Thoracic aorta (tissue), 2 donors: ENCODE data around the gene POU2F1. TPM values are rescaled to one million over a fixed set of nuclear protein-coding genes. Genes with fewer than 3 reads are reported as not detected.

Experiments used
- ATAC-seq: fragments of 150-250 bp; one replicate; pipeline ENCODE4 v1.8.0; 2017; ENCODE audit warnings: low read depth; ENCODE audit not compliant: insufficient number of reproducible peaks, low FRiP score
- DNase-seq: peaks from one replicate; pipeline ENCODE4 v3.0.0-alpha.2; 2020; ENCODE audit warnings: low spot score
- H3K27ac ChIP-seq, 2 donors: fragments of 200-600 bp; sonication (generic); 1 replicate in 1 of 2; 2 replicates in 1 of 2; pipeline ENCODE4 v1.5.1; 2016; ENCODE audit warnings: mild to moderate bottlenecking in 2 of 2, moderate library complexity in 2 of 2
- H3K27me3 ChIP-seq: fragments of 200-600 bp; sonication (generic); replicated peaks from 2 replicates; pipeline ENCODE4 v1.6.0; 2016; ENCODE audit warnings: mild to moderate bottlenecking; ENCODE audit not compliant: insufficient read depth
- H3K36me3 ChIP-seq: fragments of 200-600 bp; sonication (generic); one replicate; pipeline ENCODE4 v1.5.1; 2016
- H3K4me1 ChIP-seq, 2 donors: fragments of 200-600 bp; sonication (generic); 1 replicate in 1 of 2; 2 replicates in 1 of 2; pipeline versions ENCODE4 v1.5.1 to v1.6.0; 2016; ENCODE audit warnings: low read depth in 2 of 2, mild to moderate bottlenecking in 1 of 2; ENCODE audit not compliant: control insufficient read depth in 1 of 2
- H3K4me3 ChIP-seq: fragments of 200-600 bp; sonication (generic); 2 replicates; pipeline ENCODE4 v1.5.1; 2016; ENCODE audit warnings: mild to moderate bottlenecking
- H3K9me3 ChIP-seq: fragments of 200-600 bp; sonication (generic); 2 replicates; pipeline ENCODE4 v1.5.1; 2016
- CTCF ChIP-seq: fragments of 200-600 bp; sonication (generic); IDR thresholded peaks from one replicate; pipeline ENCODE4 v1.5.1; 2019; ENCODE audit warnings: antibody characterized with exemption
- total RNA-seq, 2 donors: library from RNA; depleted of rRNA; stranded (reverse); fragments of >200 nt; gene quantifications; one replicate each; pipeline versions ENCODE4 v1.1.0 to v1.2.3, GENCODE V29; 2016

Gene POU2F1
- total RNA-seq, 2 donors from 2014 or later, result 15.3 to 25.5 TPM

GRCh38 chr1:167248707-167249642 lies 28.3 kb downstream of the POU2F1 start:
- Histone ChIP-seq H3K4me3 (no peak overlapping the region), H3K36me3 (no peaks in the 10 kb centered on the region), H3K9me3 (no peaks in the 10 kb centered on the region), H3K4me1 (peaks cover 0 to 7% of the 10 kb centered on the region in 2 donors), H3K27me3 (no peaks in the 10 kb centered on the region), H3K27ac (no peak overlapping the region)
- DNase-seq, result no peak
- ATAC-seq, result no peak
- no peak for TF ChIP-seq CTCF

- no peak for ATAC-seq
- H3K4me3 ChIP-seq, result no peak overlapping the region
- no peak overlapping the region for H3K27ac ChIP-seq
- no peaks in the 10 kb centered on the region for H3K9me3 ChIP-seq
- no peak for DNase-seq
- H3K4me1 ChIP-seq, result peaks cover 0 to 7% of the 10 kb centered on the region in 2 donors
- H3K27me3 ChIP-seq, result no peaks in the 10 kb centered on the region
- no peak for TF ChIP-seq CTCF
- H3K36me3 ChIP-seq, result no peaks in the 10 kb centered on the region
Observed at GRCh38 chr1:167249702-167250101, 29.0 kb downstream of the POU2F1 start.

- no peak overlapping the region for H3K4me3 ChIP-seq
- DNase-seq, result no peak
- H3K9me3 ChIP-seq, result no peaks in the 10 kb centered on the region
- no peaks in the 10 kb centered on the region for H3K36me3 ChIP-seq
- no peak for TF ChIP-seq CTCF
- H3K27ac ChIP-seq, result no peak overlapping the region
- no peaks in the 10 kb centered on the region for H3K27me3 ChIP-seq
- peaks cover 0 to 7% of the 10 kb centered on the region in 2 donors for H3K4me1 ChIP-seq
- no peak for ATAC-seq
Observed at GRCh38 chr1:167250482-167250881, 29.8 kb downstream of the POU2F1 start.

GRCh38 chr1:167251472-167251871 lies 30.8 kb downstream of the POU2F1 start:
- H3K27me3 ChIP-seq, result no peaks in the 10 kb centered on the region
- H3K4me1 ChIP-seq, result peaks cover 0 to 7% of the 10 kb centered on the region in 2 donors
- H3K27ac ChIP-seq, result no peak overlapping the region
- ATAC-seq (no peak), DNase-seq (no peak)
- no peak for TF ChIP-seq CTCF
- no peaks in the 10 kb centered on the region for H3K9me3 ChIP-seq
- no peak overlapping the region for H3K4me3 ChIP-seq
- no peaks in the 10 kb centered on the region for H3K36me3 ChIP-seq

- no peaks in the 10 kb centered on the region for H3K9me3 ChIP-seq
- TF ChIP-seq CTCF, result no peak
- no peaks in the 10 kb centered on the region for H3K36me3 ChIP-seq
- no peaks in the 10 kb centered on the region for H3K27me3 ChIP-seq
- ATAC-seq (no peak), DNase-seq (no peak)
- no peak overlapping the region for H3K27ac ChIP-seq
- H3K4me3 ChIP-seq, result no peak overlapping the region
- H3K4me1 ChIP-seq, result peaks cover 0 to 3% of the 10 kb centered on the region in 2 donors
Observed at GRCh38 chr1:167252986-167253385, 32.3 kb downstream of the POU2F1 start.
